ENCODE data around the gene RPL37A. TPM values are rescaled to one million over a fixed set of nuclear protein-coding genes. Genes with fewer than 3 reads are reported as not detected.

RPL37A gene
- 1,000 to 10,000 TPM; 2,589 to 2,765 TPM for total RNA-seq
- polyA plus RNA-seq (2013, experiment 1 of 2): 1,971 TPM
- 1,927 TPM for polyA plus RNA-seq (2013, experiment 2 of 2)
- long read RNA-seq, experiment 1, transcript RPL37A-201 (3 exons, 742 nt): minor isoform, 474 of 1,178 reads
- long read RNA-seq, experiment 1, transcript RPL37A-210 (4 exons, 3,647 nt): major isoform, 640 of 1,178 reads
- long read RNA-seq, experiment 1, partial matches to known transcripts: 30 of 1,178 reads
- long read RNA-seq, experiment 1, other reads (novel, unspliced or antisense): 27 of 1,178 reads
- long read RNA-seq, experiment 2, transcript RPL37A-201 (3 exons, 742 nt): minor isoform, 20 of 219 reads
- long read RNA-seq, experiment 2, transcript RPL37A-210 (4 exons, 3,647 nt): major isoform, 190 of 219 reads
- long read RNA-seq, experiment 2, partial matches to known transcripts: 0 of 219 reads
- long read RNA-seq, experiment 2, other reads (novel, unspliced or antisense): 4 of 219 reads
- long read RNA-seq, experiment 3, transcript RPL37A-210 (4 exons, 3,647 nt): major isoform, 454 of 507 reads
- long read RNA-seq, experiment 3, transcript RPL37A-209 (3 exons, 1,701 nt): minor isoform, 12 of 507 reads
- long read RNA-seq, experiment 3, transcript RPL37A-201 (3 exons, 742 nt): minor isoform, 19 of 507 reads
- long read RNA-seq, experiment 3, transcript RPL37A-207 (2 exons, 2,082 nt): minor isoform, 5 of 507 reads
- long read RNA-seq, experiment 3, partial matches to known transcripts: 2 of 507 reads
- long read RNA-seq, experiment 3, other reads (novel, unspliced or antisense): 15 of 507 reads
- long read RNA-seq, experiment 4, transcript RPL37A-209 (3 exons, 1,701 nt): major isoform, 15 of 30 reads
- long read RNA-seq, experiment 4, partial matches to known transcripts: 0 of 30 reads
- long read RNA-seq, experiment 4, other reads (novel, unspliced or antisense): 5 of 30 reads

DNA sequence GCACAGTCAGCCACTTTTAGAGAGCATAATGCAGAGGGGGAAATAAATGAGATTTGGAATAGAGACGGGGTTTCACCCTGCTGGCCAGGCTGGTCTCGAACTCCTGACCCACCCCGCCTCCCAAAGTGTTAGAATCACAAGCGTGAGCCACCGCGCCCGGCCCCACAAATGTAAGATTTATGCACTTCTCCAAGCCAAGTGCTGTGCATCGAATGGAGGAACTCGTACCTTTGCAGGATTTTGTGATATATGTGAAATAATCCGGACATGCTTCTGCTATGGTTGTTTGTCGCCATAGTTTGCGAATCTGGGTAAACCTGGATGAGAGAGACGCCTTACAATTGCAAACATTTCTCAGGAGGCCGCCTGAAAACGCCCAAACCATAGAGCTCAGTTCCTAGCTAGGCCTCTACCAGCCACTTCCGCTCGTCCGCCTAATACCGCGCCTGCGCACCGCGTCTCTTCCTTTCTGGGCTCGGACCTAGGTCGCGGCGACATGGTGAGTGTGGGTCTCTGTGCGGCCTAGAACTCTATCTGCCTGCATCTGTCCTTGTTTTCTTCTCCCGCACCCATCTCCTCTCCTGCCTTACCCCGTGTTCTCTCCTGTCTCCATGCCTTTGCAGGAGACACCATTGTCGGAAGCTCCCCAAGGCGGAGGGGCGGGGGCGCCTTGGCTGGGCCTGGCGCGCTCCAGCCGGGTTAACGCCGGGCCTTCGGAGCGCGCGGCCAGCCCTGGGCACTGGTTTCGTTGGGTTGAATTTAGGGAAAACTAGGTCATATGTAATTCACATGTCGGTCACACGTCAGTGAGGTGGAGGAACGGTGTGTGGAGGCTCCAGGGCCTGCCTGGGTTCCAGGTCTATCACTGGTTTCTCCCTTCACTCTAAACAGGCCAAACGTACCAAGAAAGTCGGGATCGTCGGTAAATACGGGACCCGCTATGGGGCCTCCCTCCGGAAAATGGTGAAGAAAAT lies at the start of gene RPL37A:
Gene RPL37A (plus strand): TSS at position 466 of the 974 bp plus-strand sequence. CDS start 31 bp downstream, at position 497.
- Mint-ChIP-seq H3K27me3 (ENCODE audit: insufficient read depth) (no peaks in the 10 kb centered on the region), H3K9me3 (no peaks in the 10 kb centered on the region), H3K4me3 (peak within 1 kb of the TSS; percentile 99), H3K4me1 (peaks cover 32% of the 10 kb centered on the region), H3K27ac (peak within 1 kb of the TSS; percentile 96), H3K36me3 (ENCODE audit: low read depth) (peaks cover 45% of the 10 kb centered on the region)
- TF ChIP-seq, protein P1, sequence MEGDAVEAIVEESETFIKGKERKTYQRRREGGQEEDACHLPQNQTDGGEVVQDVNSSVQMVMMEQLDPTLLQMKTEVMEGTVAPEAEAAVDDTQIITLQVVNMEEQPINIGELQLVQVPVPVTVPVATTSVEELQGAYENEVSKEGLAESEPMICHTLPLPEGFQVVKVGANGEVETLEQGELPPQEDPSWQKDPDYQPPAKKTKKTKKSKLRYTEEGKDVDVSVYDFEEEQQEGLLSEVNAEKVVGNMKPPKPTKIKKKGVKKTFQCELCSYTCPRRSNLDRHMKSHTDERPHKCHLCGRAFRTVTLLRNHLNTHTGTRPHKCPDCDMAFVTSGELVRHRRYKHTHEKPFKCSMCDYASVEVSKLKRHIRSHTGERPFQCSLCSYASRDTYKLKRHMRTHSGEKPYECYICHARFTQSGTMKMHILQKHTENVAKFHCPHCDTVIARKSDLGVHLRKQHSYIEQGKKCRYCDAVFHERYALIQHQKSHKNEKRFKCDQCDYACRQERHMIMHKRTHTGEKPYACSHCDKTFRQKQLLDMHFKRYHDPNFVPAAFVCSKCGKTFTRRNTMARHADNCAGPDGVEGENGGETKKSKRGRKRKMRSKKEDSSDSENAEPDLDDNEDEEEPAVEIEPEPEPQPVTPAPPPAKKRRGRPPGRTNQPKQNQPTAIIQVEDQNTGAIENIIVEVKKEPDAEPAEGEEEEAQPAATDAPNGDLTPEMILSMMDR (conservative IDR thresholded peaks at IDR 0.05): no peak
- Histone ChIP-seq H3K4me3 (ENCODE audit: low read length) (peak within 1 kb of the TSS; percentile 99), H3K27ac (ENCODE audit: low read depth, low read length) (peak within 1 kb of the TSS; percentile 86), H3K36me3 (ENCODE audit: control insufficient read depth, insufficient read depth, low read length) (peaks cover 45% of the 10 kb centered on the region), H3K27me3 (ENCODE audit: control insufficient read depth, insufficient read depth, low read length, poor library complexity, severe bottlenecking) (no peaks in the 10 kb centered on the region), H3K9ac (ENCODE audit: extremely low read depth, low read length, poor library complexity, severe bottlenecking) (peak within 1 kb of the TSS; percentile 99), H3K9me3 (ENCODE audit: control insufficient read depth, low read length) (no peaks in the 10 kb centered on the region), H3K4me1 (ENCODE audit: control insufficient read depth, insufficient read depth, low read length) (no peaks in the 10 kb centered on the region)
- WGBS, 2 experiments (ENCODE audit: insufficient coverage in 1 of 2, insufficient read length in 1 of 2): 5 to 7% methylated on average over 42 to 54 of the region's 54 CpGs
- DNase-seq: peak; percentile 96

DNA sequence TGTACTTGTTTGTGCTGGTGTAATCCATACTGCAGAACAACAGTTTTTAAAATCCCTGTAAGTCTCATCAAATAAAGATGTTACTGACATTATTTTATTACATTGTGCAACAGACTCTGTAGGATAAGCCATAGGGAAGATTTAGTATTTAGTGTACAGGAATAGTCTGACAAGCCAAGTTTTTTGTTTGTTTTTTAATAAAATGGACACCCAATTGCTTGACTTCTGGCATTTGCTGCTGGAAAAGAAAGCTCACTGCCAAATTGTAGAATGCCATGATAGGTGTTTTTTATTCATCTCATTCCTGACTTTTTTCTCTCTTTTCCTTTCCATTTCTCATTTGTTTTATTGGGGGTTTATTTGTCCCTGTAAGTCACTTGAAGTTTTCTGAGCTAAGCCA lies 48.3 kb upstream of the RPL37A start:
- Histone ChIP-seq H3K36me3 (ENCODE audit: control insufficient read depth, insufficient read depth, low read length) (peaks cover 97% of the 10 kb centered on the region), H3K9me3 (ENCODE audit: control insufficient read depth, low read length) (peaks cover 56% of the 10 kb centered on the region), H3K4me3 (ENCODE audit: low read length) (no peak overlapping the region), H3K4me1 (ENCODE audit: control insufficient read depth, insufficient read depth, low read length) (no peaks in the 10 kb centered on the region), H3K9ac (ENCODE audit: extremely low read depth, low read length, poor library complexity, severe bottlenecking) (no peak overlapping the region), H3K27ac (ENCODE audit: low read depth, low read length) (no peak overlapping the region), H3K27me3 (ENCODE audit: control insufficient read depth, insufficient read depth, low read length, poor library complexity, severe bottlenecking) (no peaks in the 10 kb centered on the region)
- peaks cover 43% of the 10 kb centered on the region for H3K9me3 Mint-ChIP-seq
- no peak for DNase-seq
- no peak overlapping the region for H3K27ac Mint-ChIP-seq
- TF ChIP-seq, protein P1 (conservative IDR thresholded peaks at IDR 0.05): no peak
- no peaks in the 10 kb centered on the region for H3K27me3 Mint-ChIP-seq (ENCODE audit: insufficient read depth)
- no peak overlapping the region for H3K4me3 Mint-ChIP-seq
- no peaks in the 10 kb centered on the region for H3K4me1 Mint-ChIP-seq
- H3K36me3 Mint-ChIP-seq (ENCODE audit: low read depth): peaks cover 96% of the 10 kb centered on the region

DNA sequence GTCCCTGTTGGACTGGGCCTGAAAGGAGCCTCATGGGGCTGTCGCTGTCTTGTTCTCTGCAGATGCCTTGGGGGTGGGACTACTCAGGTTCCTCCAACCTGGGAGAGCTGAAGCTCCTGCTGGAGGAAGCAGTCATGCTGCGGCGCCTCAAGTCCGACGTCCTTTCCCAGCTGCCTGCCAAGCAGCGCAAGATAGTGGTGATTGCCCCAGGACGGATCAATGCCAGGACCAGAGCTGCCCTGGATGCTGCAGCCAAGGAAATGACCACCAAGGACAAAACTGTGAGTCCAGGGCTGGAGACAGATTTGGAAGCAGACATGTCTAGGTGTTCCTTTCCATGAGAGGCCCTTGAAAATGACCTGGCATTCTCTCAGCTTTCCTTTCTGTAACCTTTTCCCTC lies 47.9 kb upstream of the RPL37A start:
- H3K9me3 Mint-ChIP-seq: peaks cover 47% of the 10 kb centered on the region
- WGBS, 2 experiments (ENCODE audit: insufficient coverage in 1 of 2, insufficient read length in 1 of 2): 92 to 93% methylated on average over 6 to 7 of the region's 7 CpGs

More for the DNA sequence above, 47.9 kb upstream of the RPL37A start:
- no peak for DNase-seq
- H3K27ac Mint-ChIP-seq: no peak overlapping the region
- no peaks in the 10 kb centered on the region for H3K27me3 ChIP-seq (ENCODE audit: control insufficient read depth, insufficient read depth, low read length, poor library complexity, severe bottlenecking)
- peaks cover 56% of the 10 kb centered on the region for H3K9me3 ChIP-seq (ENCODE audit: control insufficient read depth, low read length)
- peaks cover 96% of the 10 kb centered on the region for H3K36me3 ChIP-seq (ENCODE audit: control insufficient read depth, insufficient read depth, low read length)
- TF ChIP-seq, protein P1 (conservative IDR thresholded peaks at IDR 0.05): no peak
- no peak overlapping the region for H3K4me3 ChIP-seq (ENCODE audit: low read length)
- no peak overlapping the region for H3K4me3 Mint-ChIP-seq
- no peaks in the 10 kb centered on the region for H3K4me1 Mint-ChIP-seq
- no peak overlapping the region for H3K9ac ChIP-seq (ENCODE audit: extremely low read depth, low read length, poor library complexity, severe bottlenecking)
- H3K4me1 ChIP-seq (ENCODE audit: control insufficient read depth, insufficient read depth, low read length): no peaks in the 10 kb centered on the region
- H3K27me3 Mint-ChIP-seq (ENCODE audit: insufficient read depth): no peaks in the 10 kb centered on the region
- H3K27ac ChIP-seq (ENCODE audit: low read depth, low read length): no peak overlapping the region
- peaks cover 98% of the 10 kb centered on the region for H3K36me3 Mint-ChIP-seq (ENCODE audit: low read depth)

Measured in endodermal cell (in vitro differentiated cells).